ENCODE measurements around the gene PLEKHG5. TPM values are rescaled to one million over a fixed set of nuclear protein-coding genes. Genes with fewer than 3 reads are reported as not detected.
A peak's percentile ranks its signal among the peaks of the same experiment; 100 is the strongest.

Gene PLEKHG5
- total and polyA plus RNA-seq, 2 donors (not counting 1 experiment from before 2014, with no cell fraction given), result 0.13 to 0.20 TPM

DNA sequence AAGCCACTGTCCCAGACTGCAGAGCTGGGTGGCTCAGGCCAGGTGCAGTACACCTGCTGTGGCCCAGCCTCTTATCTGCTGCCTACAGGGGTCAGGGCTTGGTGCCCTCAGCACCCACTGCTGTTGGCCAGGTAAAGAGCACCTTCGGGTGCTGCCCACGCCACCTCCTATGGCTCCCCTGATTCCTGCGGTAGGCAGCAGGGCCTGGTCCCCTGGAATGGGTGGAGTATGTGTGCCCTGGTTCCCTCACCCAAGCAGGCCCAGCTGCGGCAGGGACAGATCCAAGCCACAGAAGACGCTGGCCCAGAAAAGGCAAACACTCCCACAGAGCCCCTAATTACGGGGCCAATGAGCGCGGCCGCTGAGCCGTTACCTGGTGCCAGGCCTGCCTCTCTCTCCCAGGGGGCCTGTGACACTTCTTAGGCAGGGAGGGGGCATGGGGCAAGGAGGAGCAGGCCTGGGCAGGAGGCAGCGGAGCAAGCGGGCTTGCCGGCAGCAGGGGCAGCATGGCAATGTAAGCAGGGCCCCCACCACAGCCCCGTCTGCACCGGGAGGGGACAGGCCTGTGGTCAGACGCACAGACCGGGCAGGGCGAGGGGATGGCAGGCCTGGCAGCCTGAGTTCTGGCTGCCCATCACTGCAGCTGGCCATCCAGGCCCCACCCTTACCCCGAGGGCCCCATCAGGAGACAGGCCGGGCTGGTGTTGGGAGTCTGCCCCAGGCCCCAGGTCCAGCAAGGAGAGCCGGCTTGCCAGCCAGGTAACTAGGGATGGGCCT, 47.9 kb downstream of the PLEKHG5 start:
- H3K4me1 Mint-ChIP-seq, result peaks cover 16% of the 10 kb centered on the region
- no peak overlapping the region for H3K4me3 ChIP-seq (ENCODE audit: control extremely low read depth in 1 of 5, extremely low read depth in 1 of 5, insufficient read depth in 1 of 5, low read depth in 2 of 5, low read length in 4 of 5)
- ATAC-seq (ENCODE audit: low read depth) (no peak), DNase-seq (no peak)
- no peak overlapping the region for H3K27ac Mint-ChIP-seq
- no peak overlapping the region for H3K9ac ChIP-seq (ENCODE audit: low read length)
- no peaks in the 10 kb centered on the region for H4K20me1 ChIP-seq (ENCODE audit: control insufficient read depth, insufficient read depth, low read length, poor library complexity, severe bottlenecking)
- H3K27ac ChIP-seq (ENCODE audit: low read length in 2 of 2), result no peak overlapping the region
- peaks cover 0 to 9% (median 0%) of the 10 kb centered on the region in 3 donors for H3K9me3 ChIP-seq (ENCODE audit: control extremely low read depth in 1 of 3, control insufficient read depth in 2 of 3, insufficient read depth in 1 of 3, low read length in 2 of 3)
- H3K27me3 Mint-ChIP-seq, result peaks cover 37% of the 10 kb centered on the region
- ChIA-PET CTCF (no interaction called here), POLR2A (no interaction called here)
- H3K9me3 Mint-ChIP-seq (ENCODE audit: insufficient read depth), result no peaks in the 10 kb centered on the region
- no peak overlapping the region for H2AFZ ChIP-seq (ENCODE audit: insufficient read depth, low read depth, low read length, poor library complexity, severe bottlenecking)
- intact Hi-C loops (cut with micrococcal nuclease), result no loop called here
- TF ChIP-seq, protein P1, sequence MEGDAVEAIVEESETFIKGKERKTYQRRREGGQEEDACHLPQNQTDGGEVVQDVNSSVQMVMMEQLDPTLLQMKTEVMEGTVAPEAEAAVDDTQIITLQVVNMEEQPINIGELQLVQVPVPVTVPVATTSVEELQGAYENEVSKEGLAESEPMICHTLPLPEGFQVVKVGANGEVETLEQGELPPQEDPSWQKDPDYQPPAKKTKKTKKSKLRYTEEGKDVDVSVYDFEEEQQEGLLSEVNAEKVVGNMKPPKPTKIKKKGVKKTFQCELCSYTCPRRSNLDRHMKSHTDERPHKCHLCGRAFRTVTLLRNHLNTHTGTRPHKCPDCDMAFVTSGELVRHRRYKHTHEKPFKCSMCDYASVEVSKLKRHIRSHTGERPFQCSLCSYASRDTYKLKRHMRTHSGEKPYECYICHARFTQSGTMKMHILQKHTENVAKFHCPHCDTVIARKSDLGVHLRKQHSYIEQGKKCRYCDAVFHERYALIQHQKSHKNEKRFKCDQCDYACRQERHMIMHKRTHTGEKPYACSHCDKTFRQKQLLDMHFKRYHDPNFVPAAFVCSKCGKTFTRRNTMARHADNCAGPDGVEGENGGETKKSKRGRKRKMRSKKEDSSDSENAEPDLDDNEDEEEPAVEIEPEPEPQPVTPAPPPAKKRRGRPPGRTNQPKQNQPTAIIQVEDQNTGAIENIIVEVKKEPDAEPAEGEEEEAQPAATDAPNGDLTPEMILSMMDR (IDR thresholded peaks at IDR 0.05), result no peak
- TF ChIP-seq EZH2 (IDR thresholded peaks at IDR 0.05; ENCODE audit: borderline replicate concordance, insufficient read depth, low read depth, low read length, poor library complexity, severe bottlenecking), result no peak
- WGBS (ENCODE audit: insufficient coverage), result 85% methylated on average over 13 of the region's 21 CpGs
- H3K4me3 Mint-ChIP-seq, result no peak overlapping the region
- no peak overlapping the region for H3K4me2 ChIP-seq (replicated peaks; ENCODE audit: low read depth, low read length, poor library complexity, severe bottlenecking)
- no peaks in the 10 kb centered on the region for H3K36me3 ChIP-seq (replicated peaks in 1 of 2; ENCODE audit: control extremely low read depth in 1 of 2, control insufficient read depth in 1 of 2, extremely low read depth in 1 of 2, insufficient read depth in 2 of 2, low read length in 1 of 2)
- no peaks in the 10 kb centered on the region for H3K79me2 ChIP-seq (ENCODE audit: control insufficient read depth, insufficient read depth, low read length)
- peaks cover 0 to 59% (median 23%) of the 10 kb centered on the region in 4 experiments for H3K27me3 ChIP-seq (replicated peaks in 1 of 4; ENCODE audit: control extremely low read depth in 1 of 4, control insufficient read depth in 3 of 4, insufficient read depth in 4 of 4, low read length in 3 of 4)
- H3K4me1 ChIP-seq (ENCODE audit: control insufficient read depth in 2 of 2, insufficient read depth in 2 of 2, low read length in 2 of 2), result peaks cover 18 to 26% of the 10 kb centered on the region in 2 donors

DNA sequence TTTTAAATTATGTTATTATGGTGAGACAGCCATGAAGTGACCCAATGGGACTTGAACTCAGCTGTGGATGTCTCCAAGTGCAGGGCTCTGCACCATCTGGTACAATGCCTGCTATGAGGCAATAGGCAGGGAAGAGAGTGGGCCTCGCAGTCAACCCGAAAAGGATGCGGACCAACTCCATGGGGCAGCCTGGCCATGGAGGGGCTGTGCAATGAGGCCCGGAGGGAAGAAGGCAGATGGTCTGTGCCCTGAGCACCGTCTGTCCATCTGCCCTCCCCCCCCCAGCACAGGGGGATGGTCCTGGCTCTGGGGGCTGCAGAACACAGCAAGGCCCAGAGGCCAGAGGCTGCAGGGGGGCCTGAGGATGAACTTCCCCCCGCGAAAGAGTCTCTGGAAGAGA, 49.9 kb downstream of the PLEKHG5 start:
- H3K27me3 Mint-ChIP-seq, result peaks cover 42% of the 10 kb centered on the region
- Histone ChIP-seq H3K9me3 (ENCODE audit: control extremely low read depth in 1 of 3, control insufficient read depth in 2 of 3, insufficient read depth in 1 of 3, low read length in 2 of 3) (peaks cover 0 to 5% (median 0%) of the 10 kb centered on the region in 3 donors), H3K4me2 (replicated peaks; ENCODE audit: low read depth, low read length, poor library complexity, severe bottlenecking) (no peak overlapping the region), H3K4me1 (ENCODE audit: control insufficient read depth in 2 of 2, insufficient read depth in 2 of 2, low read length in 2 of 2) (peaks cover 4 to 8% of the 10 kb centered on the region in 2 donors), H3K79me2 (ENCODE audit: control insufficient read depth, insufficient read depth, low read length) (no peaks in the 10 kb centered on the region), H2AFZ (ENCODE audit: insufficient read depth, low read depth, low read length, poor library complexity, severe bottlenecking) (no peak overlapping the region), H4K20me1 (ENCODE audit: control insufficient read depth, insufficient read depth, low read length, poor library complexity, severe bottlenecking) (no peaks in the 10 kb centered on the region), H3K27me3 (replicated peaks in 1 of 4; ENCODE audit: control extremely low read depth in 1 of 4, control insufficient read depth in 3 of 4, insufficient read depth in 4 of 4, low read length in 3 of 4) (peaks cover 0 to 52% (median 19%) of the 10 kb centered on the region in 4 experiments), H3K27ac (ENCODE audit: low read length in 2 of 2) (no peak overlapping the region), H3K36me3 (replicated peaks in 1 of 2; ENCODE audit: control extremely low read depth in 1 of 2, control insufficient read depth in 1 of 2, extremely low read depth in 1 of 2, insufficient read depth in 2 of 2, low read length in 1 of 2) (no peaks in the 10 kb centered on the region), H3K9ac (ENCODE audit: low read length) (no peak overlapping the region), H3K4me3 (ENCODE audit: control extremely low read depth in 1 of 5, extremely low read depth in 1 of 5, insufficient read depth in 1 of 5, low read depth in 2 of 5, low read length in 4 of 5) (no peak overlapping the region)
- WGBS (ENCODE audit: insufficient coverage), result 87% methylated on average over 7 of the region's 7 CpGs
- no peak overlapping the region for H3K27ac Mint-ChIP-seq
- intact Hi-C loops (cut with micrococcal nuclease), result no loop called here
- POLR2A ChIA-PET, result no interaction called here
- no peak for ATAC-seq (ENCODE audit: low read depth)
- no peaks in the 10 kb centered on the region for H3K9me3 Mint-ChIP-seq (ENCODE audit: insufficient read depth)
- DNase-seq, result no peak
- TF ChIP-seq, protein P1 (IDR thresholded peaks at IDR 0.05), result no peak
- no peak for TF ChIP-seq EZH2 (IDR thresholded peaks at IDR 0.05; ENCODE audit: borderline replicate concordance, insufficient read depth, low read depth, low read length, poor library complexity, severe bottlenecking)
- CTCF ChIA-PET, result interaction anchor here (1.5 to 5.6 kb wide), 4 partner anchors 10 to 195 kb away, joined by 4 to 53 read pairs (median 8); partner anchors contain the start of gene HES2
- peak overlapping the region; percentile 41 for H3K4me3 Mint-ChIP-seq
- H3K4me1 Mint-ChIP-seq, result peaks cover 15% of the 10 kb centered on the region

Measured in B cell (primary cell).